Esophagus squamous epithelium (tissue), 5 donors: Measurements from ENCODE around the gene ZBED5. TPM values are rescaled to one million over a fixed set of nuclear protein-coding genes. Genes with fewer than 3 reads are reported as not detected.
A peak's percentile ranks its signal among the peaks of the same experiment; 100 is the strongest.
"Not testable (repeated sequence)": the region's sequence is repeated elsewhere in the genome, so short reads cannot be mapped to it uniquely, and the experiment has no call there.

Experiments
- DNase-seq: peaks from one replicate; lab custom pipeline; 2025; lab: John Stamatoyannopoulos, UW
- H3K27ac ChIP-seq, 4 donors: fragments of 200-600 bp; sonication (generic); one replicate each; pipeline ENCODE4 v1.5.1; 2016 to 2019; ENCODE audit warnings: mild to moderate bottlenecking in 1 of 4
- H3K27me3 ChIP-seq, 4 donors: fragments of 200-600 bp; sonication (generic); 1 replicate in 3 of 4; 2 replicates in 1 of 4; pipeline versions ENCODE4 v1.5.1 to v1.6.0; 2017 to 2021; ENCODE audit warnings: antibody characterized with exemption in 1 of 4
- H3K36me3 ChIP-seq, 3 donors: fragments of 200-600 bp; sonication (generic); one replicate each; pipeline ENCODE4 v1.5.1; 2016 to 2019
- H3K4me1 ChIP-seq, 3 donors: fragments of 200-600 bp; sonication (generic); one replicate each; pipeline ENCODE4 v1.5.1; 2017 to 2019
- H3K4me3 ChIP-seq, 4 donors: fragments of 200-600 bp; sonication (generic); 1 replicate in 3 of 4; 2 replicates in 1 of 4; pipeline ENCODE4 v1.5.1; 2016 to 2019; ENCODE audit warnings: mild to moderate bottlenecking in 2 of 4, moderate library complexity in 1 of 4
- H3K9me3 ChIP-seq, 3 donors: fragments of 200-600 bp; sonication (generic); one replicate each; pipeline ENCODE4 v1.5.1; 2016 to 2019
- CTCF ChIP-seq, 6 experiments: fragments of 450-650 bp in 4 of 6; fragments of 200-600 bp in 2 of 6; sonication (generic) in 2 of 6; IDR thresholded peaks; one replicate each; pipeline ENCODE4 v1.5.1; 2016 to 2019; ENCODE audit warnings: antibody characterized with exemption in 6 of 6, mild to moderate bottlenecking in 4 of 6, moderate library complexity in 4 of 6
- POLR2A ChIP-seq, 4 donors: fragments of 450-650 bp; IDR thresholded peaks; one replicate each; pipeline ENCODE4 v1.6.1; 2017; ENCODE audit warnings: antibody characterized with exemption in 4 of 4, mild to moderate bottlenecking in 4 of 4, moderate library complexity in 3 of 4
- WGBS, 2 donors: methylation state at CpG; one replicate each; pipeline ENCODE4 v1.1.5; 2018; 5-methylcytosine and 5-hydroxymethylcytosine counted together
- intact Hi-C: fragments of 100-400 bp; cut with DNase I; formaldehyde crosslinking; loops from one replicate; pipeline ENCODE4 v1.15.0; 2022
- total RNA-seq, 4 donors: library from RNA; depleted of rRNA; stranded (reverse); fragments of >200 nt; gene quantifications; one replicate each; pipeline ENCODE4 v1.1.0, GENCODE V29; 2016
- donor health status: DM: yes; HTN: yes; CAD: no.

Gene ZBED5
- total RNA-seq, 4 donors from 2014 or later: 13.4 to 39.5 (median 25.0) TPM

GRCh38 chr11:10895285-10895684 is 37.4 kb upstream of the ZBED5 start:
- Histone ChIP-seq H3K36me3 (no peaks in the 10 kb centered on the region), H3K4me3 (no peak overlapping the region), H3K9me3 (no peaks in the 10 kb centered on the region), H3K27ac (peak overlapping the region in 2 of 4 donors; percentile 77 to 81), H3K27me3 (no peaks in the 10 kb centered on the region), H3K4me1 (peaks cover 37 to 72% (median 42%) of the 10 kb centered on the region in 3 donors)
- whole genome bisulfite sequencing, 2 donors: 89 to 90% methylated on average over 2 of the region's 2 CpGs
- DNase-seq: no peak
- intact Hi-C loops: no loop called here
- TF ChIP-seq CTCF (IDR thresholded peaks at IDR 0.05): no peak
- no peak for TF ChIP-seq POLR2A (IDR thresholded peaks at IDR 0.05)

GRCh38 chr11:10894666-10895065 is 36.8 kb upstream of the ZBED5 start:
- peak overlapping the region in 1 of 4 donors; percentile 55 for H3K27ac ChIP-seq
- no peak for DNase-seq
- 87 to 100% methylated on average over 1 of the region's 1 CpG for WGBS, 2 donors

GRCh38 chr11:10893714-10894151 is 35.9 kb upstream of the ZBED5 start:
- Histone ChIP-seq H3K27me3 (no peaks in the 10 kb centered on the region), H3K9me3 (no peaks in the 10 kb centered on the region), H3K36me3 (no peaks in the 10 kb centered on the region), H3K4me3 (no peak overlapping the region), H3K4me1 (peaks cover 22 to 57% (median 27%) of the 10 kb centered on the region in 3 donors), H3K27ac (peak overlapping the region in 2 of 4 donors; percentile 4 to 55)
- TF ChIP-seq CTCF (IDR thresholded peaks at IDR 0.05) (peak in 1 of 6 experiments; percentile 39), POLR2A (IDR thresholded peaks at IDR 0.05) (no peak)
- intact Hi-C loops: no loop called here
- no peak for DNase-seq

More at GRCh38 chr11:10894666-10895065, 36.8 kb upstream of the ZBED5 start:
- no peak overlapping the region for H3K4me3 ChIP-seq
- TF ChIP-seq POLR2A (IDR thresholded peaks at IDR 0.05) (no peak), CTCF (IDR thresholded peaks at IDR 0.05) (no peak)
- intact Hi-C loops: no loop called here
- no peaks in the 10 kb centered on the region for H3K9me3 ChIP-seq
- H3K36me3 ChIP-seq: no peaks in the 10 kb centered on the region
- H3K27me3 ChIP-seq: no peaks in the 10 kb centered on the region
- H3K4me1 ChIP-seq: peaks cover 31 to 66% (median 36%) of the 10 kb centered on the region in 3 donors

GRCh38 chr11:10892250-10892649 is 34.4 kb upstream of the ZBED5 start:
- WGBS, 2 donors: 82 to 93% methylated on average over 2 of the region's 2 CpGs
- intact Hi-C loops: no loop called here
- TF ChIP-seq POLR2A (IDR thresholded peaks at IDR 0.05): no peak
- no peak for TF ChIP-seq CTCF (IDR thresholded peaks at IDR 0.05)

GRCh38 chr11:10891151-10891720 is 33.4 kb upstream of the ZBED5 start:
- no peaks in the 10 kb centered on the region for H3K9me3 ChIP-seq
- WGBS, 2 donors: 90 to 92% methylated on average over 1 of the region's 1 CpG
- DNase-seq: no peak
- H3K27ac ChIP-seq: no peak overlapping the region
- no peak overlapping the region for H3K4me3 ChIP-seq
- no peaks in the 10 kb centered on the region for H3K27me3 ChIP-seq
- no peaks in the 10 kb centered on the region for H3K36me3 ChIP-seq
- intact Hi-C loops: no loop called here
- H3K4me1 ChIP-seq: peaks cover 7 to 39% (median 11%) of the 10 kb centered on the region in 3 donors
- TF ChIP-seq CTCF (IDR thresholded peaks at IDR 0.05) (no peak), POLR2A (IDR thresholded peaks at IDR 0.05) (no peak)

More at GRCh38 chr11:10892250-10892649, 34.4 kb upstream of the ZBED5 start:
- H3K27ac ChIP-seq: no peak overlapping the region
- H3K4me3 ChIP-seq: no peak overlapping the region
- no peak for DNase-seq
- H3K36me3 ChIP-seq: no peaks in the 10 kb centered on the region
- peaks cover 12 to 42% (median 12%) of the 10 kb centered on the region in 3 donors for H3K4me1 ChIP-seq
- no peaks in the 10 kb centered on the region for H3K9me3 ChIP-seq
- no peaks in the 10 kb centered on the region for H3K27me3 ChIP-seq

GRCh38 chr11:10890083-10890482 is 32.2 kb upstream of the ZBED5 start:
- H3K27me3 ChIP-seq, H3K9me3 ChIP-seq, H3K27ac ChIP-seq, intact Hi-C loops, DNase-seq, H3K4me3 ChIP-seq, H3K36me3 ChIP-seq: not testable (repeated sequence)
- H3K4me1 ChIP-seq: peaks cover 0 to 39% (median 6%) of the 10 kb centered on the region in 3 donors
